ENCODE data around the gene HGFAC. TPM values are rescaled to one million over a fixed set of nuclear protein-coding genes. Genes with fewer than 3 reads are reported as not detected.

The HGFAC gene
- total RNA-seq, 1 experiment from 2014 or later: 0.37 TPM

DNA sequence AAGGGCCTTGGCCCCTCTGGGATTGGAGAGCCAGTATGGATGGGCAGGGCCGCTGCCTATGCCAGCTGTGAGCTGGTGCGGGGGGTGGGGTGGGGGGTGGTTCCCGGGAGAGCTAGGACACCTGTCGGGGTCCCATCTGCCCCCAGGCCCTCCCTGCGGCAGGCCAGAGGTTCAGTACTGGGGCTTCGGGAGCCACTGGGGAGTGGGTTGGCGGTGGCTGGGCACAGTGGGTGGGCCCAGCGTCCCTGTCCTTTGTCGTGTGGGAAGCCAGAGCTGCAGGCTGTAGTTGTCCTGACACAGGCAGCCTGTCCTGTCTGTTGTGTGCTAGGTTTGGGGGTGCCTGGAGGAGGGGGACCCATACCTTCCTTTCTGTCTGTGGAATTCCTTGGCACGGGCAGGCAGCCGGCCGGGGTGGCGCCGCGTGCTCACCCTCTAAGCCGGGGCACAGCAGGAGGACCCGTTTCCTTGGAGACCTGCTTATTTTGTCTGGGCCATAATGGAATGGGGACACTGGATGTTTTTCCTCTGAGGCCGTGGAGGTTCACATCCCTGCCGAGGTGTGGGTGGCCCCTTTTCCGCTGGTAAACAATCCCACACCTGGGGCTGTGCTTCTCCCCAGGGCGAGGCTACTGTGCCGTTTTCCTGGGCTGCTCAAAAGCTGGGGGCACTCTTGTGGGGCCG is 36.1 kb downstream of the HGFAC start:
- Histone ChIP-seq H3K9ac (ENCODE audit: extremely low read depth, insufficient read length, low read length) (no peak overlapping the region), H3K27ac (ENCODE audit: insufficient read length, low read depth, low read length) (no peak overlapping the region), H4K20me1 (ENCODE audit: control insufficient read depth, insufficient read depth, insufficient read length) (no peaks in the 10 kb centered on the region), H3K23me2 (ENCODE audit: insufficient read length, low read depth, low read length, poor library complexity, severe bottlenecking) (peaks cover 4% of the 10 kb centered on the region), H3K14ac (ENCODE audit: insufficient read depth, low read length) (no peak overlapping the region), H3T11ph (ENCODE audit: low read length) (no peak overlapping the region), H2BK120ac (ENCODE audit: low read depth, low read length, poor library complexity, severe bottlenecking) (no peak overlapping the region), H2BK20ac (ENCODE audit: low read depth, low read length, poor library complexity, severe bottlenecking) (no peak overlapping the region), H3K4ac (ENCODE audit: low read depth, low read length) (no peak overlapping the region), H3K9me3 (ENCODE audit: control insufficient read depth, low read depth, low read length) (no peaks in the 10 kb centered on the region), H3K23ac (ENCODE audit: insufficient read length, low read depth, low read length) (no peak overlapping the region), H2BK5ac (ENCODE audit: insufficient read length, low read length) (no peak overlapping the region), H2AK5ac (ENCODE audit: insufficient read length, low read length) (no peak overlapping the region), H3K4me2 (ENCODE audit: insufficient read depth, insufficient read length, low read length) (no peak overlapping the region), H3K56ac (ENCODE audit: insufficient read length, low read depth, low read length) (no peak overlapping the region), H3K18ac (ENCODE audit: insufficient read length, low read depth, low read length) (no peak overlapping the region), H3K4me1 (ENCODE audit: insufficient read depth, low read length) (peaks cover 4% of the 10 kb centered on the region; the same call in 1 of the 2 replicates), H3K79me2 (ENCODE audit: insufficient read depth, low read length) (no peaks in the 10 kb centered on the region), H3K27me3 (ENCODE audit: insufficient read depth, low read length) (peaks cover 4% of the 10 kb centered on the region; the same call in 1 of the 2 replicates), H2BK15ac (ENCODE audit: low read depth, low read length) (no peak overlapping the region), H4K8ac (replicated peaks; ENCODE audit: insufficient read length, low read depth, low read length) (no peak overlapping the region), H4K5ac (ENCODE audit: insufficient read length, low read depth, low read length) (no peak overlapping the region), H3K79me1 (ENCODE audit: insufficient read depth, low read depth, low read length, poor library complexity, severe bottlenecking) (no peaks in the 10 kb centered on the region), H4K91ac (ENCODE audit: insufficient read length, low read depth, low read length) (no peak overlapping the region), H2AFZ (ENCODE audit: low read length) (no peak overlapping the region), H2BK12ac (ENCODE audit: insufficient read length, low read depth, low read length) (no peak overlapping the region)
- H3K9me3 Mint-ChIP-seq: no peaks in the 10 kb centered on the region
- TF ChIP-seq, protein P1, sequence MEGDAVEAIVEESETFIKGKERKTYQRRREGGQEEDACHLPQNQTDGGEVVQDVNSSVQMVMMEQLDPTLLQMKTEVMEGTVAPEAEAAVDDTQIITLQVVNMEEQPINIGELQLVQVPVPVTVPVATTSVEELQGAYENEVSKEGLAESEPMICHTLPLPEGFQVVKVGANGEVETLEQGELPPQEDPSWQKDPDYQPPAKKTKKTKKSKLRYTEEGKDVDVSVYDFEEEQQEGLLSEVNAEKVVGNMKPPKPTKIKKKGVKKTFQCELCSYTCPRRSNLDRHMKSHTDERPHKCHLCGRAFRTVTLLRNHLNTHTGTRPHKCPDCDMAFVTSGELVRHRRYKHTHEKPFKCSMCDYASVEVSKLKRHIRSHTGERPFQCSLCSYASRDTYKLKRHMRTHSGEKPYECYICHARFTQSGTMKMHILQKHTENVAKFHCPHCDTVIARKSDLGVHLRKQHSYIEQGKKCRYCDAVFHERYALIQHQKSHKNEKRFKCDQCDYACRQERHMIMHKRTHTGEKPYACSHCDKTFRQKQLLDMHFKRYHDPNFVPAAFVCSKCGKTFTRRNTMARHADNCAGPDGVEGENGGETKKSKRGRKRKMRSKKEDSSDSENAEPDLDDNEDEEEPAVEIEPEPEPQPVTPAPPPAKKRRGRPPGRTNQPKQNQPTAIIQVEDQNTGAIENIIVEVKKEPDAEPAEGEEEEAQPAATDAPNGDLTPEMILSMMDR (conservative IDR thresholded peaks at IDR 0.05): no peak
- DNase-seq: no peak
- no CpG with 5 or more reads among the region's 23 CpGs for WGBS (ENCODE audit: extremely low coverage, insufficient read length, low lambda C conversion rate)
- peaks cover 19 to 25% of the 10 kb centered on the region in 2 experiments for H3K4me1 Mint-ChIP-seq
- H3K36me3 Mint-ChIP-seq (ENCODE audit: insufficient read depth in 1 of 3, low read depth in 3 of 3): no peaks in the 10 kb centered on the region
- peaks cover 91% of the 10 kb centered on the region for H3K27me3 Mint-ChIP-seq (ENCODE audit: low read depth)
- H3K27ac Mint-ChIP-seq: no peak overlapping the region
- no peak overlapping the region for H3K4me3 Mint-ChIP-seq

Measured in H9 (cell line).